Ascending aorta (tissue), 2 donors: ENCODE data around the gene DNLZ. TPM values are rescaled to one million over a fixed set of nuclear protein-coding genes. Genes with fewer than 3 reads are reported as not detected.

Experiments used
- DNase-seq, 2 donors: peaks; one replicate each; pipeline ENCODE4 v3.0.0-alpha.2; 2019; ENCODE audit warnings: low spot score in 2 of 2
- H3K27ac ChIP-seq, 2 donors: fragments of 200-600 bp; sonication (generic); one replicate each; pipeline ENCODE4 v1.5.1; 2016 to 2017; ENCODE audit warnings: mild to moderate bottlenecking in 1 of 2
- H3K27me3 ChIP-seq: fragments of 200-600 bp; sonication (generic); one replicate; pipeline ENCODE4 v1.5.1; 2017
- H3K36me3 ChIP-seq, 2 donors: fragments of 200-600 bp; sonication (generic); one replicate each; pipeline ENCODE4 v1.5.1; 2016
- H3K4me1 ChIP-seq, 2 donors: fragments of 200-600 bp; sonication (generic); one replicate each; pipeline ENCODE4 v1.5.1; 2016 to 2017; ENCODE audit warnings: mild to moderate bottlenecking in 1 of 2
- H3K4me3 ChIP-seq, 2 donors: fragments of 200-600 bp; sonication (generic); one replicate each; pipeline ENCODE4 v1.5.1; 2016 to 2017; ENCODE audit warnings: mild to moderate bottlenecking in 1 of 2
- H3K9me3 ChIP-seq, 2 donors: fragments of 200-600 bp; sonication (generic); one replicate each; pipeline ENCODE4 v1.5.1; 2016
- CTCF ChIP-seq, 3 experiments: fragments of 200-600 bp in 2 of 3; fragments of 450-650 bp in 1 of 3; sonication (generic) in 2 of 3; IDR thresholded peaks; one replicate each; pipeline ENCODE4 v1.5.1; 2016 to 2019; ENCODE audit warnings: antibody characterized with exemption in 3 of 3, mild to moderate bottlenecking in 1 of 3, moderate library complexity in 1 of 3
- intact Hi-C: fragments of 100-400 bp; cut with DNase I; formaldehyde crosslinking; loops from one replicate; pipeline ENCODE4 v1.15.1; 2023
- total RNA-seq: library from RNA; depleted of rRNA; stranded (reverse); fragments of >200 nt; gene quantifications from one replicate; pipeline ENCODE4 v1.1.0, GENCODE V29; 2016

Gene DNLZ
- total RNA-seq, 1 donor from 2014 or later: 191 TPM

DNA sequence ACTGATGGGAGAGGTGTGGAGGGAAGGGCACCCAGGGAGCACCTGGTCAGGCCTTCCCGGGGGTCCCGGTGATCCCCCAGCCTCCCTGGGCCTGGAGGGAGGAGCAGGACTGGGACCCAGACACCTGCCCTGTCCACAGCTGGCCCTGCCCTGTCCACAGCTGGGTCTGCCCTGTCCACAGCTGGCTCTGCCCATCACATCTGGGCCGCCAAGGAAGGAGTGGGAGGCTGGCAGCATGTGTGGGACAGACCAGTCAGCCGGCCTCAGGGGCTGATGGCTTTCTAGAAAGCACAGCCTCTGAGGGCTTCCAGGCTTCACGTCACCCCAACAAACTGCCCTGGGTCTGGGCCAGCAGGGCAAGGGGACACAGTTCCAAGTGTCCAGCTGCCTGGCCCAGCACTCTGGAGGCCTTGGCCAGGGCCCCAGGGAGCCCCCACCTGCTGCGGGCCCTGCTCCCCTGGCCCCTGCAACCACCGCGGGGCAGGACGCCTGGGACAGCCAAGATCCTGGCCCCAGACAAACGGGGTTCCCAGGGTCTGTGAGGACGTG, 12.2 kb downstream of the DNLZ start:
- TF ChIP-seq CTCF (IDR thresholded peaks at IDR 0.05): no peak
- no peaks in the 10 kb centered on the region for H3K27me3 ChIP-seq
- intact Hi-C loops: no loop called here
- H3K36me3 ChIP-seq: peaks cover 4 to 14% of the 10 kb centered on the region in 2 donors
- H3K9me3 ChIP-seq: no peaks in the 10 kb centered on the region
- H3K4me1 ChIP-seq: peaks cover 5 to 11% of the 10 kb centered on the region in 2 donors
- no peak for DNase-seq
- no peak overlapping the region for H3K4me3 ChIP-seq
- H3K27ac ChIP-seq: no peak overlapping the region

GRCh38 chr9:136349546-136349945, 14.0 kb downstream of the DNLZ start:
- intact Hi-C loops: no loop called here

DNA sequence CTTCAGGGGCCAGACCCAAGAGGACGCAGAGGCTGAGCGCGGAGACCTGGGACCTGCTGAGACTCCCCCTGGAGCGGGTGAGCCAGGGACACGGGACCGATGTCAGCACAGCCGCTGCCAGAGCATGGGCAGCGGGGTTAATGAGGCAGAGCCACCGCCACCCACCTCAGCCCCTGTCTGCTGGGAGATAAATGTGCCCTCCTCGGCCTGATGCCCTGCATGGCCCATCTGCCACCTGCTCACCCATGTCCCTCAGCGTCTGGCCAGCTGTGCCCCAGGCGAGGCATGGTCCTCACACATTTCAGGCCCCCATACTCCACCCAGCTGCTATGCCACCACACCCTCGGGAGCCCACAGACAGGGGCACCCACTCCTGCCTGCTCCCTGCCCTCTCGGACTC, 14.9 kb downstream of the DNLZ start:
- no peak overlapping the region for H3K27ac ChIP-seq
- intact Hi-C loops: no loop called here

More at GRCh38 chr9:136349546-136349945, 14.0 kb downstream of the DNLZ start:
- no peak for DNase-seq
- TF ChIP-seq CTCF (IDR thresholded peaks at IDR 0.05): no peak
- Histone ChIP-seq H3K36me3 (peaks cover 4 to 12% of the 10 kb centered on the region in 2 donors), H3K4me3 (no peak overlapping the region), H3K27ac (no peak overlapping the region), H3K27me3 (no peaks in the 10 kb centered on the region), H3K9me3 (no peaks in the 10 kb centered on the region), H3K4me1 (peaks cover 12 to 23% of the 10 kb centered on the region in 2 donors)

GRCh38 chr9:136347472-136348256, 15.9 kb downstream of the DNLZ start:
- Histone ChIP-seq H3K4me3 (peak overlapping the region in 1 of 2 donors; percentile 55), H3K36me3 (peaks cover 4 to 12% of the 10 kb centered on the region in 2 donors), H3K27ac (peak overlapping the region in 1 of 2 donors; percentile 7), H3K9me3 (no peaks in the 10 kb centered on the region), H3K27me3 (no peaks in the 10 kb centered on the region), H3K4me1 (peaks cover 15 to 21% of the 10 kb centered on the region in 2 donors)
- DNase-seq: no peak
- intact Hi-C loops: no loop called here
- no peak for TF ChIP-seq CTCF (IDR thresholded peaks at IDR 0.05)

More for the DNA sequence above, 14.9 kb downstream of the DNLZ start:
- no peak for TF ChIP-seq CTCF (IDR thresholded peaks at IDR 0.05)
- no peak for DNase-seq
- Histone ChIP-seq H3K9me3 (no peaks in the 10 kb centered on the region), H3K36me3 (peaks cover 4 to 12% of the 10 kb centered on the region in 2 donors), H3K27me3 (no peaks in the 10 kb centered on the region), H3K4me1 (peaks cover 12 to 21% of the 10 kb centered on the region in 2 donors), H3K4me3 (no peak overlapping the region)

- Histone ChIP-seq H3K27ac (peak overlapping the region in 1 of 2 donors; percentile 7), H3K27me3 (no peaks in the 10 kb centered on the region), H3K4me3 (peak overlapping the region in 1 of 2 donors; percentile 55), H3K4me1 (peaks cover 15 to 26% of the 10 kb centered on the region in 2 donors), H3K9me3 (no peaks in the 10 kb centered on the region), H3K36me3 (peaks cover 4 to 12% of the 10 kb centered on the region in 2 donors)
- no peak for DNase-seq
- no peak for TF ChIP-seq CTCF (IDR thresholded peaks at IDR 0.05)
- intact Hi-C loops: no loop called here
Observed at GRCh38 chr9:136346927-136347465, 16.5 kb downstream of the DNLZ start.
